ENCODE data around the gene PALD1.

Gene PALD1

DNA sequence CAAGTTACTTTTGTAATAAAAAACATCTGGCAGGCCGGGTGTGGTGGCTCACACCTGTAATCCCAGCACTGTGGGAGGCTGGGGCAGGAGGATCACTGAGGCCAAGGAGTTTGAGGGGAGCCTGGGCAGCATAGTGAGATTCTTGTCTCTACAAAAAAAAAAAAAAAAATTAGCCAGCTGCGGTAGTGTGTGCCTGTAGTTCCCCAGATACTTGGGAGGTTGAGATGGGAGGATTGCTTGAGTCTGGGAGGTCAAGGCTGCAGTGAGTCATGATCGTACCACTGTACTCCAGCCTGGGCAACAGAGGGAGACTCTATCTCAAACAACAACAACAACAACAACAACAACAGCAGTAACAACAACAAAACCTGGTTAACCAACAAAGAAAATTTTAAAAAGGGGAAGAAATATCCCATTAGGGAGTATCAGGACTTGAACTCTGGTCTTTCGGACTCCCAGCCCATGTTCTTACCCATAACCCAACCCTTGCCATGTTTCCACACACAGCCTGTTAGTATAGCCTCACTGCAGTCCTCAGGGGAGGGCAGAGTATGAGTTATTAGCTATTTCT is 17.2 kb downstream of the PALD1 start:
- TF ChIP-seq, protein P1, sequence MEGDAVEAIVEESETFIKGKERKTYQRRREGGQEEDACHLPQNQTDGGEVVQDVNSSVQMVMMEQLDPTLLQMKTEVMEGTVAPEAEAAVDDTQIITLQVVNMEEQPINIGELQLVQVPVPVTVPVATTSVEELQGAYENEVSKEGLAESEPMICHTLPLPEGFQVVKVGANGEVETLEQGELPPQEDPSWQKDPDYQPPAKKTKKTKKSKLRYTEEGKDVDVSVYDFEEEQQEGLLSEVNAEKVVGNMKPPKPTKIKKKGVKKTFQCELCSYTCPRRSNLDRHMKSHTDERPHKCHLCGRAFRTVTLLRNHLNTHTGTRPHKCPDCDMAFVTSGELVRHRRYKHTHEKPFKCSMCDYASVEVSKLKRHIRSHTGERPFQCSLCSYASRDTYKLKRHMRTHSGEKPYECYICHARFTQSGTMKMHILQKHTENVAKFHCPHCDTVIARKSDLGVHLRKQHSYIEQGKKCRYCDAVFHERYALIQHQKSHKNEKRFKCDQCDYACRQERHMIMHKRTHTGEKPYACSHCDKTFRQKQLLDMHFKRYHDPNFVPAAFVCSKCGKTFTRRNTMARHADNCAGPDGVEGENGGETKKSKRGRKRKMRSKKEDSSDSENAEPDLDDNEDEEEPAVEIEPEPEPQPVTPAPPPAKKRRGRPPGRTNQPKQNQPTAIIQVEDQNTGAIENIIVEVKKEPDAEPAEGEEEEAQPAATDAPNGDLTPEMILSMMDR (IDR thresholded peaks at IDR 0.05; ENCODE audit: insufficient read depth, missing control alignments), result no peak
- FAIRE-seq (no peak), DNase-seq (ENCODE audit: insufficient read length, low spot score) (no peak)

DNA sequence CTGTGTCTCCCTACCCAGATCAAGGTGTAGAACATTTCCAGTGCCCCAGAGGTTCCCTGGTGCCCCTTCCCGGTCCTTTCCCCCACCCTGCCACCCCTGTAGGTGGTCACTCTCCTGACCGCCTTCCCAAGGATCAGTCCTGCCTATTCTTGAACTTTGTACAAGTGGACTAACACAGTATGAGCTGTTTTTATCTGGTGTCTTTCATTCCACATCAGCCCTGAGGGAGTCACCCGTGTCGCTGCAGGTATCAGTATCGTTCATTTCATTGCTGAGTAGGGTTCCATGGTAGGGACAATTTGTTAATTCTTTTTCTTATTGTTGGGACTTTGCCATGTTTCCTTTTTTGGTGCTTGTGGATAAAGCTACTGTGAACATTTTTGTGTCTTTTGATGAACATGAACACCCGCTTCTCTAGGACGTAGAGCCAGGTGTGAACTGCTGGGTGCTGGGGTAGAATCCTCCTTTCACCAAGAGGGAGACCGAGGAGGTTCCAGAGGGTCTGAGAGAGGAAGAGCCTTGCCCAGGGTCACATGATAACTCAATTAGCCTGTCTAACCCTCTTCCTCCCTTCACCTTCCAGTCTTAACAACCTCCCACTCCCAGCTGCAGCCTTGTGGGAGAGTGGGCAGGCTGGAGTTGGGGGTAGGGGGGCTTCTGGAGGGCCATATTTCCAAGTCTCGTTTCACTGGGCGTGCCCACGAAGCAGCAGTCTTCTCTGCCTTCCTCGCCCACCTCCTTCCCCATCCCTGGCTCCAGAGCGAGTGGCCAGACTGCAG is 18.0 kb downstream of the PALD1 start:
- DNase-seq (ENCODE audit: insufficient read length, low spot score) (no peak), FAIRE-seq (no peak)
- TF ChIP-seq, protein P1 (IDR thresholded peaks at IDR 0.05; ENCODE audit: insufficient read depth, missing control alignments), result no peak

DNA sequence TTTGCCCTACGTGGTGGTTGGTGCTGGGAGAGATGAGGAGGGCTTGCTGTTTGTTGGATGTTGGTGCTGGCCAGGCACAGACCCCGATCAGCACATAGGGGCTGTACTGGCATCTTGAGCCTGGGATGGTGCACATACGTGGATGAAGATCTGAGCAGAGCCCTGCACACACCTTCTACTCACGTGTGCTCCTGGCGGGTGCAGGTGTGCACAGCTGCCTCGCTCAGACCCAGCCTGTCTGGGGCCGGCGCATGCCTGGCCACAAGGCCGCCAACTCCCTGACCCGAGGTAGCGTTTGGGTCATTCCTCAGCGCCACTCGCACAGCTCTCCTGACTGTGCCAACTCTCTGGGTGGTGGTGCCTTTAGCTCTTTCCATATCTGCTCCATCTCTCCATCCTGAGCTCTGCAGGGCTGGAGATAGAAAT is 18.6 kb downstream of the PALD1 start:
- FAIRE-seq (no peak), DNase-seq (ENCODE audit: insufficient read length, low spot score) (no peak)
- TF ChIP-seq, protein P1 (IDR thresholded peaks at IDR 0.05; ENCODE audit: insufficient read depth, missing control alignments), result no peak

DNA sequence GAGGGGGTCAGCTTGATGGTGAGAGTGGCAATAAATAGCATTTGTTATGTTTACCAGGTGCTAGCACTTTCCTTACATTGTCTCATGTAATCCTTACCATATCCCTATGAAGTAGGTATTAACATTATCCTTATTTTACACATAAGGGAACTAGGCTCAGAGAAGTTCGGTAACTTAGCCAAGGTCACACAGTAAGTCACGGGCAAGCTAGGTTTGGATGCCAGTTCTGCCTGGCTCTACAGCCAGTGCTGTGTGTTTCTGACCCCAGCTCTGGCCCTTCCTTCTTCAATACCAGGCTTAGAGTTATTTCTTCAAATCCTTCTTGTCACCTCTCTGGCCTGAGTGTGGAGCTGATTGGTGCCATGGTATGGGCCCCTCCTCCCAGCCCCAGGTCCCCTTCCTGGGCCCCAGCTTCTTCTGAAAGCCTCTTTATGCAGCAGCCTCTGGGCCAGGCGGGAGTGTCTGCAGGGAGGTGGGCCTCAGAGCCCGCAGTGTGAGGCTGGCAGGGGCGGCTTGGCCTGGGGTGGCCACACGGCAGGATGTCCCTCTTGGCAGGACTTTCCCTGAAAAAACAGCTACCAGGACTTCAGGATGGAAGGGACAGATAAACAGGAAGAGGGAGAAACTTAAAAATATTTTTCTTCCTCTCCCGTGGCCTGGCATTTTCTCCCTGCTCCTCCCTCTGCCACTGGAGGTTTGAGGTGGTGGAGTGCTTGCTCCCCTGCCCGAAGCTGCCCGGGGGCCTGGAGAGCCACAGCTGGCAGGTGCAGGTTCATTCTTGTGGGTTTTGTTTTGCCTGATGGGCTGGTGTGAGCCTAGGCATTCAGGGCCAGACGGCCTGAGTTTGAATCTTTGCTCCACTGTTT is 20.6 kb downstream of the PALD1 start:
- TF ChIP-seq, protein P1 (IDR thresholded peaks at IDR 0.05; ENCODE audit: insufficient read depth, missing control alignments), result no peak
- FAIRE-seq (no peak), DNase-seq (ENCODE audit: insufficient read length, low spot score) (no peak)

DNA sequence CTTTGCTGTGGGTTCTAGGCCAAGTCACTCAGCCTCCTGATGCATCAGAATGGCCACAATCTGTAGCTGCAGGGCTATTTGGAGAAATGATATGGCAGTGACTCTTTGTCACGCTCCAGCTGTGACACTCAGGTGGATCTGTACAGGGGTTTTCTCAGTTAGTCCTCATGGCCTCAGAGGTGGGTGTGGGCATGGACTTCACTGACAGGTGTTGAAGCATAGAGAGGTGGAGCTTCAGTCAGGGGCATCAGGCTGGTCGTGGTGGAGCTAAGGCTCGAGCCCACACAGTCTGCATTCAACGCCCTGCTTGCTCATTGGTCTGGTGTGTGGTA is 21.2 kb downstream of the PALD1 start:
- TF ChIP-seq, protein P1 (IDR thresholded peaks at IDR 0.05; ENCODE audit: insufficient read depth, missing control alignments), result no peak
- FAIRE-seq (no peak), DNase-seq (ENCODE audit: insufficient read length, low spot score) (no peak)

DNA sequence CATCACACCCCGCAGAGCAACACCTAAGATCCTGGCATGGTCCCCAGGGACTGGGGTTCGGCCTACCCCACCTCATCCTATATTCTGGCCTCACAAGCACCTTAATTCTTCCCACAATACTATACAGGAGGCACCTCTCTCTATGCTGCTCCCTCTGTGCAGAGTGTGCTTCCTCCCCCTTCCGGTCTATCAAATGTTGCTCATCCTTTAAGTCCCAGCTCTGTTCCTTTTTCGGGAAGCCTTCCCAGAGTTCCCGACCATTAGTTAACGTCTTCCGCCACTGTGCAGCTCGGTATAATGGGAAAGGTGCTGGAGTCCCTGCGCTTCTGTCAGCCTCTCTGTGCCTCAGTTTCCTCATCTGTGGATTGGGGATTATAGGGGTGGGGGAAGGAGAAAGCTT is 21.8 kb downstream of the PALD1 start:
- no peak for FAIRE-seq
- TF ChIP-seq, protein P1 (IDR thresholded peaks at IDR 0.05; ENCODE audit: insufficient read depth, missing control alignments), result no peak
- DNase-seq (ENCODE audit: insufficient read length, low spot score), result no peak

All from D721Med (cell line).